Sigmoid colon (tissue), 4 donors: ENCODE data around the gene CBY2.

Experiments
- EP300 ChIP-seq, 4 donors: sonication (generic); formaldehyde crosslinking; IDR thresholded peaks; one replicate each; pipeline ENCODE4 v1.6.1; 2017; ENCODE audit warnings: antibody characterized with exemption in 4 of 4
- POLR2A ChIP-seq, 2 donors: fragments of 450-650 bp; IDR thresholded peaks; one replicate each; pipeline ENCODE4 v1.6.1; 2016; ENCODE audit warnings: antibody characterized with exemption in 2 of 2, mild to moderate bottlenecking in 2 of 2, moderate library complexity in 2 of 2
- POLR2AphosphoS5 ChIP-seq, 4 donors: sonication (generic); formaldehyde crosslinking; IDR thresholded peaks; one replicate each; pipeline ENCODE4 v1.6.1; 2017; ENCODE audit warnings: antibody characterized with exemption in 4 of 4
- TF ChIP-seq, protein P1 (sequence below), 4 experiments: fragments of 450-650 bp in 3 of 4; fragments of 200-600 bp in 1 of 4; IDR thresholded peaks; one replicate each; pipeline ENCODE4 v1.5.1; 2016 to 2019; ENCODE audit warnings: antibody characterized with exemption in 4 of 4, mild to moderate bottlenecking in 3 of 4, moderate library complexity in 2 of 4

DNA sequence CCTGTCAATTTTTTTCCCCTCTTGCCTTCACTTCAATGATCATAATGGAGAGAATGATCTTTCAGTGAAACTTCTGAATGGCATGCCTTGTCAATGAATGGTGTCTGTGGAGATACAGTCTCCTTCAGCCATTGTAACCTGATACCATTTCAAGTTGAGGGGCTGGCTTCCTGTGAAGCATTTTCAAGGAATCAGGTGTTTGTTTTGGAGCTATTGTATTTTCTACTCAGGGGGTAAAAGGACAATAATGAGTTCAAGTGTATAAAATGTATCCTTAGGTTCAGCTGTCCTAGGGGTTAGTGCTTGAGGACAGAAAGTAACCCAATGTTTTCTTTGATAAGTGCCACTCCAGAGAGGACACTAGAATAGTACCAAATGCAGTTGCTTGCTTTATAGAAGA is 23.8 kb upstream of the CBY2 start:
- TF ChIP-seq, protein P1, sequence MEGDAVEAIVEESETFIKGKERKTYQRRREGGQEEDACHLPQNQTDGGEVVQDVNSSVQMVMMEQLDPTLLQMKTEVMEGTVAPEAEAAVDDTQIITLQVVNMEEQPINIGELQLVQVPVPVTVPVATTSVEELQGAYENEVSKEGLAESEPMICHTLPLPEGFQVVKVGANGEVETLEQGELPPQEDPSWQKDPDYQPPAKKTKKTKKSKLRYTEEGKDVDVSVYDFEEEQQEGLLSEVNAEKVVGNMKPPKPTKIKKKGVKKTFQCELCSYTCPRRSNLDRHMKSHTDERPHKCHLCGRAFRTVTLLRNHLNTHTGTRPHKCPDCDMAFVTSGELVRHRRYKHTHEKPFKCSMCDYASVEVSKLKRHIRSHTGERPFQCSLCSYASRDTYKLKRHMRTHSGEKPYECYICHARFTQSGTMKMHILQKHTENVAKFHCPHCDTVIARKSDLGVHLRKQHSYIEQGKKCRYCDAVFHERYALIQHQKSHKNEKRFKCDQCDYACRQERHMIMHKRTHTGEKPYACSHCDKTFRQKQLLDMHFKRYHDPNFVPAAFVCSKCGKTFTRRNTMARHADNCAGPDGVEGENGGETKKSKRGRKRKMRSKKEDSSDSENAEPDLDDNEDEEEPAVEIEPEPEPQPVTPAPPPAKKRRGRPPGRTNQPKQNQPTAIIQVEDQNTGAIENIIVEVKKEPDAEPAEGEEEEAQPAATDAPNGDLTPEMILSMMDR (IDR thresholded peaks at IDR 0.05): no peak
- no peak for TF ChIP-seq POLR2AphosphoS5 (IDR thresholded peaks at IDR 0.05)
- TF ChIP-seq POLR2A (IDR thresholded peaks at IDR 0.05): no peak
- TF ChIP-seq EP300 (IDR thresholded peaks at IDR 0.05): no peak
